Measurements from ENCODE around the gene KIAA0513.
"Not testable (repeated sequence)": the region's sequence is repeated elsewhere in the genome, so short reads cannot be mapped to it uniquely, and the experiment has no call there.

The KIAA0513 gene

GRCh38 chr16:85051067-85051581, 23.5 kb downstream of the KIAA0513 start:
- no peak for DNase-seq (ENCODE audit: low spot score)

GRCh38 chr16:85051683-85052082, 24.1 kb downstream of the KIAA0513 start:
- DNase-seq (ENCODE audit: low spot score): no peak

- DNase-seq (ENCODE audit: low spot score): no peak
These were observed 24.9 kb downstream of the KIAA0513 start for GRCh38 chr16:85052536-85052935.

- not testable (repeated sequence) for DNase-seq (ENCODE audit: low spot score)
These were observed 26.7 kb downstream of the KIAA0513 start for GRCh38 chr16:85054321-85054720.

DNA sequence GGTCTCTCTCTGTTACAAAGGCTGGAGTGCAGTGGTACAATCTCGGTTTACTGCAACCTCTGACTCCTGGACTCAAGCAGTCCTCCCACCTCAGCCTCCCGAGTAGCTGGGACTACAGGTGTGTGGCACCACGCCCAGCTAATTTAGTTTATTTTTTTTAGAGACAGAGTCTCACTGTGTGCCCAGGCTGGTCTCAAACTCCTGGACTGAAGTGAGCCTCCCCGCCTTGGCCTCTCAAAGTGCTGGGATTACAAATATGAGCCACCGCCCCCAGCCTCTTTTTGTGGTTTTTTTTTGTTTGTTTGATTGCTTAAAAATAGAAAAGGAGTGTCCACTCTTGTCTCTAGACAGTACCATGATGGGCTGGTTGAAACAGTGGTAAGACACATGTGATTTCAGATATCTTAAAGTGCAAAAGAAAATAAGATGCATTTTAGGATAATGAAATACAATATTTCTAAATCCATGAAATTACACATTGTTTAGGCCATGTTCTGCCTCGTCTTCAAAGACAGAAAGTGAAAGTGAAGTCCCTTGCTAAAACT, 27.4 kb downstream of the KIAA0513 start:
- DNase-seq (ENCODE audit: low spot score): no peak

GRCh38 chr16:85055493-85056210, 28.1 kb downstream of the KIAA0513 start:
- DNase-seq (ENCODE audit: low spot score): peak; percentile 35

DNA sequence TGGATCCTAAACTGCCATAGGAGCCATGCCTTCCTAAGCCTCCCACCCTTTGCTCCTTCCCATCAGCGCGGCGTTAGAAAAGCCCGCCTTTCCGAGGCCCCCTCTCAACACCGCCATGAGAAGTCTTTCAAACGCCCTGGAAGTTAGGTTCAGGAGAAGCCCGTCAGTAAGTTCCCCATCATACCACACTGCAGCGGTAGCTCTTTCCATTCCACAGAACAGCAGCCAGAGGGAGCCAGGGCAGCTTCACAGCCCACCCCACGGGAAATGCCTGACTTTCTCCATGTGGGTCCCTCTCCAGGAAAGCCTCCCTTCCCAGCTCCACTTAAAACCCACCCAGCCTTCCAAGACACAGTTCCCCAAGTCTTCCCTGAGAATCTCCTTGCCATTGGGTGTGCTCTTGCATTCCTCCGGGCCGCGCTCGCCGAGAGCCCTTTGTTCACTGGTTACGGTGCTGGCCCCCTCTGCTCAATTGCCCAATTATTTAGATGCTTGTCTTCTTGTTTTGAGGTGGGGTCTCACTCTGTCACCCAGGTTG, 28.7 kb downstream of the KIAA0513 start:
- no peak for DNase-seq (ENCODE audit: low spot score)

GRCh38 chr16:85057212-85057889, 29.8 kb downstream of the KIAA0513 start:
- DNase-seq (ENCODE audit: low spot score): peak; percentile 24

DNA sequence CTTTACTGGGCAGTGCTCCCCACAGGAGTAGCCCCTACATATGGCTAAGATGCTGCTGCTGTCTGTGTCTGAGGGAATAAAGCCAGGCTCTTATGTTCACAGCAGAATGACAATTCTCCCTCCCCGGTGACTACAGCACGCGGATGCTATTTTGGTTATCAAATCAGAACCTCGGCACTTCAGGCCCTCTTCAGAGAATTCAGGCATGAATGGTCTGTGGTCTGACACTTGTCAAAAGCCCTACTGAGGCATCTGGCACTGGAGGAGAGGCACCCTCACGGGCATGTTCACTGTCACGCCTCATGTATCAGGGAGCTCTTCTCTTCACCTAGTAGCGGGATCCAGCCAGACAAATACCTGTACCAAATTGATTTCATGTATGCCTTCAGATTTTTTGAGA, 30.4 kb downstream of the KIAA0513 start:
- DNase-seq (ENCODE audit: low spot score): no peak

DNA sequence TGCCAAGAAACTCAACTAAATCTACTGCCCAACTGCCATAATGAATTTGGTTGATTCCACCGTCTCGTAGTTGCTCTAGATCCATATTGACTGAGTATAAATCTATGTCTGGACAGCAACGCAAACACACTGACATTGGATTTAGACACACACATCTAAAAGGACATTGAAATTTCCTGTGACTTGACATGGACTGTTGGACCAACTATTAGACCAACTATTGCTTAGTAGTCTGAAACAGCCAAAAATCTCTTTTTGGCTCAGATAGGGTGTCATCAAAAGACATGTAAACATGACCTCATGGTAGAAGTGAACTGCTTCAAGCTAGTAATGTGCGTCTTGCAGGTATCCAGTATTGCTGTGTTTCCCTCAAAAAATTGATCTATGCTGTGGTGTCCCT, 31.3 kb downstream of the KIAA0513 start:
- DNase-seq (ENCODE audit: low spot score): no peak

GRCh38 chr16:85061566-85061965, 34.0 kb downstream of the KIAA0513 start:
- no peak for DNase-seq (ENCODE audit: low spot score)

GRCh38 chr16:85062323-85062722, 34.7 kb downstream of the KIAA0513 start:
- DNase-seq (ENCODE audit: low spot score): no peak

DNA sequence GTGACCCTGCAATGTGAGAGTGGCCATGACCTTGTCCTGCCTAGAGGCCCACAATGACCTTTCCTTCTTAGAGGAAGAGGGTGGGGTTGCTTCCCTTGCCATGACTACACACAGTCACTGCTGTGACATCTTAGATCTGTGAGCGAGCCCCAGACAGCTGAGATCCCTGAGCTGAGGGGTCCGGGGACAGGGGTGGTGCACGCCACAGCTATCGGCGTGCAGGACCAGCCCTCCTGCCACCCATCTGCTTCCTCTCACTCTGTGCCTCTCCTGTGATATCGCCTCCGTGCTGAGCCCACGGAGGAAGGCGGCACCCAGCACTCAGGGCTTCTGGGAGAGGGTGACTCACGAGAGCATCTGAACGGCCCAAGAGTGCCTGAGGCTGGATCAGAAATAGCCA, 35.2 kb downstream of the KIAA0513 start:
- DNase-seq (ENCODE audit: low spot score): no peak

DNA sequence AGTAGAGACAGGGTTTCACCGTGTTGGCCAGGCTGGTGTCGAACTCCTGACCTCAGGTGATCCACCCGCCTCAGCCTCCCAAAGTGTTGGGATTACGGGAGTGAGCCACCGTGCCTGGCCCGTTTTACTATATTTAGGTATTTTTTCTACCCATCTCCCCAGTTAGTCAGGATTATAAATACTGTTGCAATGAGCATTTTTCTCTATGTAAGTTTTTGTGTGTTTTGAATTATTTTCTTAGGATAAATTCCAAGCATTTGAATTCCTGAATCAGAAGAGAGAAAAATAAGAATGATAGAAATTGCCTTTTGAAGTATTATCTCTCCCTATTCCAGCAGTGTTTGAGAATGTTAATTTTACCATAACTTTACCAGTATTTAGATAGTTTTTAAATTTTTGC, 36.6 kb downstream of the KIAA0513 start:
- no peak for DNase-seq (ENCODE audit: low spot score)

DNA sequence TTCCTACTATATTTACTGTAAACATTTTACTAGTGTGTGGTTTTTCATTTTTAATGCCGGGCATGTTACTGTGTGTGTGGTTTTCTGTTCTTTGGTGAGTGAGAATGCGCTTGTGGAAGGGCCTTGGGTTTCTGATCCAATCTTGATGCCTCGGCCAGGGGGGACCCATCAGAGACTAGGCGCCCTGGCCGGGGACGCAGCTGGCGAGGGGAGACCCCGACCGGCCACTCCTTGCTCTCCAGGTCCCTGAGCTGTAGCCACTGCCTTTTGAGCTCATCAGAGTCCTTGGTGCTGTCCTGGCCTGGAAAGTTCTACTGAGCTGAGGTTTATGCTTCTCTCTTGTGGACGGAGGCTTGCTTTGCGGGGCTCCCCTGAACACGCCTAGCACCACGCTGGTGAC, 37.5 kb downstream of the KIAA0513 start:
- no peak for DNase-seq (ENCODE audit: low spot score)

DNA sequence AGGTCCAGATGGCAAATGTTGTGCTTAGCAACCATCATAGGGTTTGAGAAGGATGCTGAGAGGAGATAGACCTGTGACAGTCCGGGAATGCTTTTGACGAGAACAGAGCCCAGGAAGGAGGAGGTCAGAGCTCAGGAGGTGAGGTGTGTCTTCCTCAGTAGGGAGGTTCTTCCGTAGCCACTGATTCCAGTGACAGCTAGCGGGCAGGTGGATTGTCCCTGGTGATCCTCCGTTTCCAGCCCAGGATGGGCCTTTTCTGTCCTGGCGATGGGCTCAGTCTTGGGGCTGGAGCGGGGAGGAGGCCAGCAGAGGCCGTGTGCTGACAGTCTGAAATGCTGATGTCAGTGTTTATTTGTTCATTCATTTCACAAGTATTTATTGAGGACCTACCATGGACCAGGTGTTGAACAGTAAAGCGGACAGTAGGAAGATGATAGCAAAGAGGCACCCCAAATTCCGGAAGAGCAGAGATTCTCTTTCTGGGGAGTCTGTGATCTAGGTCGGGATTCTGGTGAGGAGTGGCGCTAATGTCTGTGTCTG, 38.8 kb downstream of the KIAA0513 start:
- no peak for DNase-seq (ENCODE audit: low spot score)

DNA sequence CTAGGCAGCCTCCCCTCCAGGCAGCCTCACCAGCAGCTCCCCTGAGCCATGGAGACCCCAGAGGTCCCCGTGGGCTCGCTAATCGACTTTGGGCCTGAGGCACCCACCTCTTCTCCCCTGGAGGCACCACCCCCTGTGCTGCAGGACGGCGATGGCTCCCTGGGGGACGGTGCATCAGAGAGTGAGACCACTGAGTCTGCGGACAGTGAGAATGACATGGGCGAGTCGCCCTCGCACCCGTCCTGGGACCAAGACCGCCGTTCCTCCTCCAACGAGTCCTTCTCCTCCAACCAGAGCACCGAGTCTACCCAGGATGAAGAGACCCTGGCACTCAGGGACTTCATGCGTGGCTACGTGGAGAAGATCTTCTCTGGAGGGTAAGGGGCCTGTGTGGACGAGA, 39.4 kb downstream of the KIAA0513 start:
- no peak for DNase-seq (ENCODE audit: low spot score)

DNA sequence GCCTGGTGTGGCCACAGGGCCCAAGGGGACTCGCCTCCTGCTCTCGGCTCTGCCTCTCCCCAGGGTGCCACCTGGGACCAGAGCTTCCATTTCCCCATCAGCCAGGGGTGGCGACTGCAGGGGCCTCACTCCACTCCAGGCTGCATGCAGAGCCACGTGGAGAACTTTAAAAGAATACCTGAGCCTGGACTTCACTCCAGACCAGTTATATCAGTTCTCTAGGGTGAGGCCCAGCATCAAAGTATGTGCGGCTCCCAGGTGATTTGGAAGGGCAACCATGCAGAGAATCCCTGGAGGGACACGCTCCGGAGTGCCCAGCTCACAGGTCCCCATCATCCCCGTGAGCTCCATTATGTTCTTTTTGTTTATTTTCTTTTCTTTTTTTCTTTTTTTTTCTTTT, 39.8 kb downstream of the KIAA0513 start:
- DNase-seq (ENCODE audit: low spot score): no peak

DNA sequence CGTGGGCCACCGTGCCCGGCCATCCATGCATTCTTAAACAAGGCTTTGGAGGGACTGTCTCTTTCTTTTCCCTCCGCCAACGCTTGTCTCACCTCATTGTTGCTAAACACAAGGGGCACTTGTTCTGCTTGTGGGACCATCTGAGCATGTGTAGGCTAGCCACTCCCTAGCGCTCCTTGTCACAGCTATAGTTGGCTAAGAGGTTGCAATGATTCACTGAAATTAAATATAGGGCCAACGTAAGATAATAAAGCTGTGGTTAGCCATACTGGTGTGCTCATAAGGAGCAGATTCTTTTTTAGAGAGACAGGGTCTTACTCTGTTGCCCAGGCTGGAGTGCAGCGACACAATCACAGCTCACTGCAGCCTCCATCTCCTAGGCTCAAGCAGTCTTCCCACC, 41.2 kb downstream of the KIAA0513 start:
- no peak for DNase-seq (ENCODE audit: low spot score)

- no peak for DNase-seq (ENCODE audit: low spot score)
These were observed 41.6 kb downstream of the KIAA0513 start for GRCh38 chr16:85069171-85069570.

GRCh38 chr16:85072076-85072860, 44.7 kb downstream of the KIAA0513 start:
- DNase-seq (ENCODE audit: low spot score): no peak

DNA sequence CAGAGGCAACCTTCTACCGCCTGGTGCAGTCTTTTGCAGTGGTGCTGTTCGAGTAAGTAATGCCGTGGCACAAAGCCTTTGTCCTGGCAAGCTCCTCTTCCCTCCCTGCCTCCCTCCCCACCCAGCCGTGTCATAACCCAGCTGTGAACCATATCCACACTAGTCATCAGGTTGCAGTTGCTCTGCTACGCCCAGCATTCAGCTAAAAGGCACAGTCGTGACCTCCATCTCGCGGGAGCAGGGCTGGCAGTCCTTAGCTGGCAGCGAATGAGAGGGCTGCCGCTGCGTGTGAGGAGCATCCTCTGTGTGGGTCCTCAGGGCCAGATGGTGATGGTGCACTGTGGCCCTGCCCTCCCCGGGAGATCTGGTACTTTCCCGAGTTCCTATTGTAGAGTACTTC, 45.4 kb downstream of the KIAA0513 start:
- no peak for DNase-seq (ENCODE audit: low spot score)
